Measurements from ENCODE around the gene TMEM256. TPM values are rescaled to one million over a fixed set of nuclear protein-coding genes. Genes with fewer than 3 reads are reported as not detected.
"Not testable (repeated sequence)": the region's sequence is repeated elsewhere in the genome, so short reads cannot be mapped to it uniquely, and the experiment has no call there.

The TMEM256 gene
- total RNA-seq, 1 donor from 2014 or later = 149 TPM

GRCh38 chr17:7370853-7371252 is 33.0 kb downstream of the TMEM256 start:
- H3K36me3 ChIP-seq (ENCODE audit: control insufficient read depth in 3 of 3, insufficient read depth in 3 of 3, low read length in 3 of 3) = no peaks in the 10 kb centered on the region

DNA sequence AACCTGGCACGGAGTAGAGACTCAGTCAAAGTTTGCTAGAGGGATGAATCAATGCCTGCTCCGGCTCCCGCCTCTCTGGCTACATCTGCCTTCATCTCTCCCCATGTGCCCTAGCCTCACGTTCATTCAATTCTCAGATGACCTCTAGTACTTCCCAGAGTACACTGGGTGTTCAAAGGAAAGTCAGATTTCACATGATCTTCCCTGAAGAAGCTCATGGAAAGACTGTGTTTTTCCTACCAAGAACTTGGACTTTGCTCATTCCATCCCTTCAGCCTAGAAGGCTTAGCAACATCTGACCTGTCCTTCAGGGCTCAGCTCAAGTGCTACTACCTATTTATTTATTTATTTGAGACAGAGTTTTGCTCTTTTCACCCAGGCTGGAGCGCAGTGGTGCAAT is 34.1 kb downstream of the TMEM256 start:
- Histone ChIP-seq H3K4me3 (ENCODE audit: low read length in 3 of 3) (no peak overlapping the region), H3K9me3 (ENCODE audit: control insufficient read depth in 3 of 3, low read length in 3 of 3) (no peaks in the 10 kb centered on the region), H3K36me3 (ENCODE audit: control insufficient read depth in 3 of 3, insufficient read depth in 3 of 3, low read length in 3 of 3) (no peaks in the 10 kb centered on the region), H3K9ac (ENCODE audit: low read depth in 1 of 3, low read length in 3 of 3) (no peak overlapping the region), H3K4me1 (ENCODE audit: control insufficient read depth in 3 of 3, insufficient read depth in 3 of 3, low read length in 3 of 3) (no peaks in the 10 kb centered on the region), H3K27me3 (ENCODE audit: control insufficient read depth in 3 of 3, insufficient read depth in 3 of 3, low read length in 3 of 3) (peaks cover 0 to 2% (median 0%) of the 10 kb centered on the region in 3 donors), H3K27ac (ENCODE audit: low read depth, low read length) (no peak overlapping the region)

More at GRCh38 chr17:7370853-7371252, 33.0 kb downstream of the TMEM256 start:
- Histone ChIP-seq H3K27ac (ENCODE audit: low read depth, low read length) (no peak overlapping the region), H3K4me1 (ENCODE audit: control insufficient read depth in 3 of 3, insufficient read depth in 3 of 3, low read length in 3 of 3) (no peaks in the 10 kb centered on the region), H3K4me3 (ENCODE audit: low read length in 3 of 3) (no peak overlapping the region), H3K9ac (ENCODE audit: low read depth in 1 of 3, low read length in 3 of 3) (no peak overlapping the region), H3K27me3 (ENCODE audit: control insufficient read depth in 3 of 3, insufficient read depth in 3 of 3, low read length in 3 of 3) (peaks cover 0 to 2% (median 0%) of the 10 kb centered on the region in 3 donors), H3K9me3 (ENCODE audit: control insufficient read depth in 3 of 3, low read length in 3 of 3) (no peaks in the 10 kb centered on the region)

DNA sequence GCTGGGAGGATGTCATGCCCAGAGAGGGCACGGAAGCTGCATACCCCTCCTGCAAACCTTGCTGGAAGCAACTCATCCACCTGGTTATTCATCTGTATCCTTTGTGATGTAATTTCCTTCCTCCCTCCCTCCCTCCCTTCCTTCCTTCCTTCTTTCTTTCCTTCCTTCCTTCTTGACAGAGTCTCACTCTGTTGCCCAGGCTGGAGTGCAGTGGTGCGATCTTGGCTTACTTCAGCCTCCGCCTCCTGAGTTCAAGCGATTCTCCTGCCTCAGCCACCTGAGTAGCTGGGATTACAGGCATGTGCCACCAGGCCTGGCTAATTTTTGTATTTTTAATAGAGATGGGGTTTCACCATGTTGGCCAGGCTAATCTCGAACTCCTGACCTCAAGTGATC is 35.3 kb downstream of the TMEM256 start:
- H3K36me3 ChIP-seq (ENCODE audit: control insufficient read depth in 3 of 3, insufficient read depth in 3 of 3, low read length in 3 of 3); H3K9me3 ChIP-seq (ENCODE audit: control insufficient read depth in 3 of 3, low read length in 3 of 3); H3K9ac ChIP-seq (ENCODE audit: low read depth in 1 of 3, low read length in 3 of 3); H3K27me3 ChIP-seq (ENCODE audit: control insufficient read depth in 3 of 3, insufficient read depth in 3 of 3, low read length in 3 of 3); H3K4me3 ChIP-seq (ENCODE audit: low read length in 3 of 3); H3K27ac ChIP-seq (ENCODE audit: low read depth, low read length); H3K4me1 ChIP-seq (ENCODE audit: control insufficient read depth in 3 of 3, insufficient read depth in 3 of 3, low read length in 3 of 3): not testable (repeated sequence)

DNA sequence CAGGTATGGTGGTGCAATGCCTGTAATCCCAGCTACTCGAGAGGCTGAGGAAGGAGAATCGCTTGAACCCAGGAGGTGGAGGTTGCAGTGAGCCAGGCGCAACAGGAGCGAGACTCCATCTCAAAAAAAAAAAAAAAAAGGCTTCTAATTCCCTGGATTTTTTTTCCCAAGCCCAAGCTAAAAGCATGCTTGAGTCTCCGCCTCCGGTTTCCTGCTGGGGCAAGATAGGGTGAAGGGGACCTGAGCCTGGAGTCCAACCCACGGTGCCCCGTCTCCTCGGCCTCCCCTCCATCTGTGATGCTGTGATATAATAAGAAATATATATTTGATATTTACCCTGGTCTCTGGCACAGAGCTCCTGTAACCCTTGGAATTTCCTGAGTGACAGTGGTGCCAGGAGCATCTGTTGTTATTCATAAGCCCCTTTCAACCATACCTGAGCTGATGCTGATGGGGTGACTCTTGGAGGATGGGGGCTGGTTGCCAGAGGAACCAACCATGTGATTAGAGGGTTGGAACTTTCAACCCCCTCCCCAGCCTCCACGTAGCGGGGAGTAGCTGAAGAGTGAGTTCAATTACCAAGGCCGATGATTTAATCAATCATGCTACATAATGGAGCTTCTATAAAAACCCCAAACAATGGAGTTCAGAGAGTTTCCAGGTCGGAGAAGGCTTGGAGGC is 35.8 kb downstream of the TMEM256 start:
- Histone ChIP-seq H3K27me3 (ENCODE audit: control insufficient read depth in 3 of 3, insufficient read depth in 3 of 3, low read length in 3 of 3) (peaks cover 0 to 2% (median 0%) of the 10 kb centered on the region in 3 donors), H3K9ac (ENCODE audit: low read depth in 1 of 3, low read length in 3 of 3) (no peak overlapping the region), H3K4me1 (ENCODE audit: control insufficient read depth in 3 of 3, insufficient read depth in 3 of 3, low read length in 3 of 3) (no peaks in the 10 kb centered on the region), H3K27ac (ENCODE audit: low read depth, low read length) (no peak overlapping the region), H3K36me3 (ENCODE audit: control insufficient read depth in 3 of 3, insufficient read depth in 3 of 3, low read length in 3 of 3) (no peaks in the 10 kb centered on the region), H3K9me3 (ENCODE audit: control insufficient read depth in 3 of 3, low read length in 3 of 3) (no peaks in the 10 kb centered on the region), H3K4me3 (ENCODE audit: low read length in 3 of 3) (no peak overlapping the region)

DNA sequence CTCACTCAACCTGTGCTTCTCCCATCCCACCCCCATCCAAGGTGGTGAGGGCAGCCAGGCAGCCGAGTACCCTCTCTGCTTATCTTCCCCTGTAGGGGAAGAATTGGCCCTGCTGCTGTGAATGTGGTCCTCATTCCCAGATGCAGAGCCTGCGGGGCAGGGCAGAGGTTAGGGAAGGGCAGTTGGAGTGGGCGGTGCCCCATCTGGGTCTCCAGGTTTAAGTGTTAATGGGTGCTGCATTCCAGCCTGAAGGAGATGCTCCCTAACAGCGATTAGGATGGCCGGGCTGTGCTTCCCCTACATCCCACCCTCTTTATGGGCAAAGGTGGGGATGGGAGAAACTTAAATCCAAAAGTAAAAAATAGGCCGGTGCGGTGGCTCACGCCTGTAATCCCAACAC is 36.8 kb downstream of the TMEM256 start:
- no peak overlapping the region for H3K27ac ChIP-seq (ENCODE audit: low read depth, low read length)
- H3K27me3 ChIP-seq (ENCODE audit: control insufficient read depth in 3 of 3, insufficient read depth in 3 of 3, low read length in 3 of 3) = peaks cover 0 to 2% (median 0%) of the 10 kb centered on the region in 3 donors
- no peaks in the 10 kb centered on the region for H3K9me3 ChIP-seq (ENCODE audit: control insufficient read depth in 3 of 3, low read length in 3 of 3)

GRCh38 chr17:7365963-7366362 is 37.9 kb downstream of the TMEM256 start:
- not testable (repeated sequence) for H3K27ac ChIP-seq (ENCODE audit: low read depth, low read length); H3K9ac ChIP-seq (ENCODE audit: low read depth in 1 of 3, low read length in 3 of 3); H3K4me3 ChIP-seq (ENCODE audit: low read length in 3 of 3); H3K9me3 ChIP-seq (ENCODE audit: control insufficient read depth in 3 of 3, low read length in 3 of 3); H3K36me3 ChIP-seq (ENCODE audit: control insufficient read depth in 3 of 3, insufficient read depth in 3 of 3, low read length in 3 of 3); H3K4me1 ChIP-seq (ENCODE audit: control insufficient read depth in 3 of 3, insufficient read depth in 3 of 3, low read length in 3 of 3); H3K27me3 ChIP-seq (ENCODE audit: control insufficient read depth in 3 of 3, insufficient read depth in 3 of 3, low read length in 3 of 3)

More for the DNA sequence above, 36.8 kb downstream of the TMEM256 start:
- Histone ChIP-seq H3K9ac (ENCODE audit: low read depth in 1 of 3, low read length in 3 of 3) (no peak overlapping the region), H3K36me3 (ENCODE audit: control insufficient read depth in 3 of 3, insufficient read depth in 3 of 3, low read length in 3 of 3) (no peaks in the 10 kb centered on the region), H3K4me3 (ENCODE audit: low read length in 3 of 3) (no peak overlapping the region), H3K4me1 (ENCODE audit: control insufficient read depth in 3 of 3, insufficient read depth in 3 of 3, low read length in 3 of 3) (no peaks in the 10 kb centered on the region)

DNA sequence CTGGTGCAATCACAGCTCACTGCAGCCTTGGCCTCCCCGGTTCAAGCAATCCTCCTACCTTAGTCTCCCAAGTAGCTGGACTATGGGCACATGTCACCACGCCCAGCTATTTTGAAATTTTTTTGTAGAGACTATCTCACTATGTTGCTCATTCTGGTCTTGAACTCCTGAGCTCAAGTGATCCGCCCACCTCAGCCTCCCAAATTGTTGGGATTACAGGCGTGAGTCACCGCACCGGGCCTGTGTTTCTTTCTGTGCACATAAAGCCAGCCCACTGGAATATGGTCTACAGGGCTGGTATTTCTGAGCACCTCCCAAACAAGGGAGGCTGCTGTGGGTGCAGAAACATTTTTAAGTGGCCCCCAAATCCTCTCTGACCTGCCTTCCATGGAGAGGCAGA is 40.6 kb downstream of the TMEM256 start:
- no peaks in the 10 kb centered on the region for H3K36me3 ChIP-seq (ENCODE audit: control insufficient read depth in 3 of 3, insufficient read depth in 3 of 3, low read length in 3 of 3)
- H3K27me3 ChIP-seq (ENCODE audit: control insufficient read depth in 3 of 3, insufficient read depth in 3 of 3, low read length in 3 of 3) = no peaks in the 10 kb centered on the region
- no peak overlapping the region for H3K4me3 ChIP-seq (ENCODE audit: low read length in 3 of 3)
- no peak overlapping the region for H3K27ac ChIP-seq (ENCODE audit: low read depth, low read length)
- no peaks in the 10 kb centered on the region for H3K9me3 ChIP-seq (ENCODE audit: control insufficient read depth in 3 of 3, low read length in 3 of 3)
- no peak overlapping the region for H3K9ac ChIP-seq (ENCODE audit: low read depth in 1 of 3, low read length in 3 of 3)
- no peaks in the 10 kb centered on the region for H3K4me1 ChIP-seq (ENCODE audit: control insufficient read depth in 3 of 3, insufficient read depth in 3 of 3, low read length in 3 of 3)

DNA sequence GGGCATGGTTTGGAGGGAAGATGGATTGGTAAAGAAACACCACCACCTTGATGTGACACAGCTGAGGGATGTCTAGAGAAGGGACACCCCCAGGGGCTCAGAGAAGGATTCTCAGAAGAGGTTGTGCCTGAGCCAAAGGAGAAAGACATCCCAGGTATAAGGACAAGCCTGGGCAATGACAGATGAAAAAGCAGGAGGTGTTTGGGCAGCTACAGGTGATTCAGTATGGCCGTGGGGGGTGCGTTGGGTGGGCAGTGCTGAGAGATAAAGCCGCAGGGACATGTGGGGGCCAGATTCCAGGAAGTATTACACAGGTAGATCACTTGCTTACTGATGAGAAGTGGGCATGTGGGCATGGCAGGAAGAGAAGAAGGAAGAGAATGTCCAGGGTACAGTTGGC is 42.0 kb downstream of the TMEM256 start:
- H3K4me1 ChIP-seq (ENCODE audit: control insufficient read depth in 3 of 3, insufficient read depth in 3 of 3, low read length in 3 of 3) = peaks cover 3 to 8% (median 4%) of the 10 kb centered on the region in 3 donors
- no peak overlapping the region for H3K9ac ChIP-seq (ENCODE audit: low read depth in 1 of 3, low read length in 3 of 3)
- H3K27me3 ChIP-seq (ENCODE audit: control insufficient read depth in 3 of 3, insufficient read depth in 3 of 3, low read length in 3 of 3) = no peaks in the 10 kb centered on the region
- H3K27ac ChIP-seq (ENCODE audit: low read depth, low read length) = no peak overlapping the region
- no peak overlapping the region for H3K4me3 ChIP-seq (ENCODE audit: low read length in 3 of 3)
- H3K36me3 ChIP-seq (ENCODE audit: control insufficient read depth in 3 of 3, insufficient read depth in 3 of 3, low read length in 3 of 3) = no peaks in the 10 kb centered on the region
- no peaks in the 10 kb centered on the region for H3K9me3 ChIP-seq (ENCODE audit: control insufficient read depth in 3 of 3, low read length in 3 of 3)

DNA sequence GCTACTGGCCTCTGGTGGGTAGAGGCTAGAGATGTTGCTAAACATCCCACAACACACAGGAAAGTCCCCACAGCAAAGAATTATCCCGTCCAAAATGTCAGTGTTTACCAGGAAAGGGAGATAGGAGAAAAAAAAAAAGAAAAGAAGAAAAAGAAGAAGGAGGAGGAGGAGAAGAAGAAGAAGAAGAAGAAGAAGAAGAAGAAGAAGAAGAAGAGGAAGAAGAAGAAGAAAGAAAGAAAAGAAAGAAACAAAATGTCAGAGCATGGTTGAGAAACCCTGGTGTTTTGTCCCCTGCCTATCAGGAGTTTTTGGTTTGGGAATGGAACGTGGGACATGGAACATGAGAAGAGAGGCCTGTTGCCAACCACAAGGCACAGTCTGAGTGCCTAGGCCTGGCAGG is 46.5 kb downstream of the TMEM256 start:
- H3K9ac ChIP-seq (ENCODE audit: low read depth in 1 of 3, low read length in 3 of 3) = peak overlapping the region in 1 of 3 donors; percentile 45
- H3K27me3 ChIP-seq (ENCODE audit: control insufficient read depth in 3 of 3, insufficient read depth in 3 of 3, low read length in 3 of 3) = no peaks in the 10 kb centered on the region
- no peak overlapping the region for H3K4me3 ChIP-seq (ENCODE audit: low read length in 3 of 3)
- no peaks in the 10 kb centered on the region for H3K9me3 ChIP-seq (ENCODE audit: control insufficient read depth in 3 of 3, low read length in 3 of 3)
- H3K27ac ChIP-seq (ENCODE audit: low read depth, low read length) = peak overlapping the region; percentile 11
- peaks cover 24 to 50% (median 32%) of the 10 kb centered on the region in 3 donors for H3K4me1 ChIP-seq (ENCODE audit: control insufficient read depth in 3 of 3, insufficient read depth in 3 of 3, low read length in 3 of 3)
- no peaks in the 10 kb centered on the region for H3K36me3 ChIP-seq (ENCODE audit: control insufficient read depth in 3 of 3, insufficient read depth in 3 of 3, low read length in 3 of 3)

DNA sequence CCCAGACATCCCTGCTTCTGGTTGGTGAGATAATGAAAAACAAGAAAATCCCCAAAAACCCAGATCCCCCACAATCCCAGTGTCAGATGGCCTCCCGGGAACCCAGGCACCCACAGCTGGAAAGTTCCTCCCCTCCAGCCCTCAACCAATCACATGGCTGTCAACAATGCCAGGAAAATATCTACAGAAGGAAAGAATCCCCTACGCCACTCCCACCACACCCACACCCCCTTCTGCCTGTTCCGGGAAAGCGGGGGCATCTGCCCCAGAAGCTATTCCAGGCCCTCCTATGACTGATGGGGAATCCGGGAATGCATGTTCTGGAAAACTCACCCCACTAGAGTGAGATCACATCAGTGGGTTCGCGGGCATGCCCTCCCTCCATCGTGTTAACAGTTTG is 47.1 kb downstream of the TMEM256 start:
- H3K27ac ChIP-seq (ENCODE audit: low read depth, low read length) = peak overlapping the region; percentile 41
- peak overlapping the region in 2 of 3 donors; percentile 39 to 40 for H3K9ac ChIP-seq (ENCODE audit: low read depth in 1 of 3, low read length in 3 of 3)
- H3K4me1 ChIP-seq (ENCODE audit: control insufficient read depth in 3 of 3, insufficient read depth in 3 of 3, low read length in 3 of 3) = peaks cover 25 to 51% (median 33%) of the 10 kb centered on the region in 3 donors
- H3K27me3 ChIP-seq (ENCODE audit: control insufficient read depth in 3 of 3, insufficient read depth in 3 of 3, low read length in 3 of 3) = no peaks in the 10 kb centered on the region
- no peaks in the 10 kb centered on the region for H3K9me3 ChIP-seq (ENCODE audit: control insufficient read depth in 3 of 3, low read length in 3 of 3)
- no peaks in the 10 kb centered on the region for H3K36me3 ChIP-seq (ENCODE audit: control insufficient read depth in 3 of 3, insufficient read depth in 3 of 3, low read length in 3 of 3)
- H3K4me3 ChIP-seq (ENCODE audit: low read length in 3 of 3) = no peak overlapping the region
